ENCODE data around the gene NPY4R2.
"Not testable (repeated sequence)": the region's sequence is repeated elsewhere in the genome, so short reads cannot be mapped to it uniquely, and the experiment has no call there.

GRCh38 chr10:47933462-47933861 is 15.0 kb downstream of the NPY4R2 start:
- not testable (repeated sequence) for TF ChIP-seq CTCF (IDR thresholded peaks at IDR 0.05; ENCODE audit: extremely low read depth in 1 of 2, insufficient read depth in 1 of 2, low read depth in 1 of 2, low read length in 2 of 2); POLR2AphosphoS5 (IDR thresholded peaks at IDR 0.05; ENCODE audit: insufficient read depth, low read depth, low read length); POLR2A (IDR thresholded peaks at IDR 0.05; ENCODE audit: low read depth, low read length); GATA2 (IDR thresholded peaks at IDR 0.05; ENCODE audit: insufficient read depth, insufficient read length, low read depth, low read length); EZH2 (IDR thresholded peaks at IDR 0.05; ENCODE audit: borderline replicate concordance, low read depth, low read length, severe bottlenecking); JUN (IDR thresholded peaks at IDR 0.05; ENCODE audit: borderline replicate concordance, insufficient read depth, insufficient read length, low read depth); MAX (IDR thresholded peaks at IDR 0.05; ENCODE audit: insufficient read depth, insufficient read length)

All from endothelial cell of umbilical vein (primary cell).